Superior temporal gyrus (tissue), 1 donor: ENCODE measurements around the gene DNASE2B.
"Not testable (repeated sequence)": the region's sequence is repeated elsewhere in the genome, so short reads cannot be mapped to it uniquely, and the experiment has no call there.

ENCODE experiments used
- DNase-seq: peaks from one replicate; pipeline ENCODE4 v3.0.0-alpha.2; 2016; ENCODE audit errors: extremely low spot score

Gene DNASE2B

GRCh38 chr1:84412316-84412942 is 14.1 kb downstream of the DNASE2B start:
- DNase-seq, result no peak

GRCh38 chr1:84415396-84415795 is 17.1 kb downstream of the DNASE2B start:
- no peak for DNase-seq

GRCh38 chr1:84422909-84423308 is 24.6 kb downstream of the DNASE2B start:
- no peak for DNase-seq

GRCh38 chr1:84424513-84425149 is 26.3 kb downstream of the DNASE2B start:
- DNase-seq, result no peak

GRCh38 chr1:84425150-84425896 is 27.0 kb downstream of the DNASE2B start:
- DNase-seq, result no peak

- DNase-seq, result no peak
These were observed 28.1 kb downstream of the DNASE2B start for GRCh38 chr1:84426376-84426775.

- DNase-seq, result no peak
These were observed 29.2 kb downstream of the DNASE2B start for GRCh38 chr1:84427250-84428188.

- DNase-seq, result no peak
These were observed 30.0 kb downstream of the DNASE2B start for GRCh38 chr1:84428235-84428634.

- no peak for DNase-seq
These were observed 30.9 kb downstream of the DNASE2B start for GRCh38 chr1:84429231-84429630.

GRCh38 chr1:84430546-84430945 is 32.3 kb downstream of the DNASE2B start:
- peak; percentile 14 for DNase-seq

- DNase-seq, result peak; percentile 95
These were observed 35.2 kb downstream of the DNASE2B start for GRCh38 chr1:84433258-84434080.

- no peak for DNase-seq
These were observed 35.9 kb downstream of the DNASE2B start for GRCh38 chr1:84434081-84434769.

GRCh38 chr1:84434801-84435549 is 36.7 kb downstream of the DNASE2B start:
- no peak for DNase-seq

GRCh38 chr1:84436876-84437655 is 38.8 kb downstream of the DNASE2B start:
- DNase-seq, result peak; percentile 75

GRCh38 chr1:84442256-84442655 is 44.0 kb downstream of the DNASE2B start:
- peak; percentile 82 for DNase-seq

- not testable (repeated sequence) for DNase-seq
These were observed 44.7 kb downstream of the DNASE2B start for GRCh38 chr1:84442747-84443646.

- not testable (repeated sequence) for DNase-seq
These were observed 50.4 kb downstream of the DNASE2B start for GRCh38 chr1:84448704-84449103.

GRCh38 chr1:84450910-84451309 is 52.6 kb downstream of the DNASE2B start:
- DNase-seq, result no peak
